Effector CD8-positive, alpha-beta T cell (primary cell): Measurements from ENCODE around the gene DNAJB6.
"Not testable (repeated sequence)": the region's sequence is repeated elsewhere in the genome, so short reads cannot be mapped to it uniquely, and the experiment has no call there.

Experiments
- DNase-seq: peaks from one replicate; lab custom pipeline; 2025; lab: John Stamatoyannopoulos, UW

Gene DNAJB6

DNA sequence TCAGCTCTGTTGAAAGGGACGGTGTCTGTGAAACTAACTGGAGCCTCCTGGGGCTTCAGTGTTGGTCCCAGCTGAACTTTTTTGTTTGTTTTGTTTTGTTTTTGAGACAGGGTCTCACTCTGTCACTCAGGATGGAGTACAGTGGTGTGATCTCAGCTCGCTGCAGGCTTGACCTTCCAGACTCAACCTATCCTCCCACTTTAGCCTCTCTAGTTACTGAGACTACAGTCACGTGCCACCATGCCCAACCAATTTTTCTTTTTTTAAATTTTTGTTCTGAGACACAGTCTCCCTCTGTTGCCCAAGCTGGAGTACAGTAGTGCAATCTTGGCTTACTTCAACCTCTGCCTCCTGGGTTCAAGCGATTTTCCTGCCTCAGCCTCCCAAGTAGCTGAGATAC is 13.4 kb upstream of the DNAJB6 start:
- no peak for DNase-seq

DNA sequence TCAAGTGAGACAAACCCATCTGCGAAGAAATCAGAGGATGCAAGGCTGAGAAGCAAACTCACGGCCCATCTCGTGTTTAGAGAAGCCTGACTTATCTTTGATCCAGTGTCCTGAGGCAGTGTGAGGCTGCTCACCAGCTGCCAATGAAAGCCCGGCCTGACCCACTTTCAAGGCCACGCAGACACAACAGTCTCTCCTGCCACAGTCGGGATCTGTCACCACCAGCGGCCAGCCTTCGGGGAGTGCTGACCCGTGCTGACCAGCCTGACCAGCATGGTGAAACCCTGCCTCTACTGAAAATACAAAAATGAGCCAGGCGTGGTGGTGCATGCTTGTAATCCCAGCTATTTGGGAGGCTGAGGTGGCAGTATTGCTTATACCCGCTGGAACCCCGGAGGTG is 7.4 kb upstream of the DNAJB6 start:
- no peak for DNase-seq

DNA sequence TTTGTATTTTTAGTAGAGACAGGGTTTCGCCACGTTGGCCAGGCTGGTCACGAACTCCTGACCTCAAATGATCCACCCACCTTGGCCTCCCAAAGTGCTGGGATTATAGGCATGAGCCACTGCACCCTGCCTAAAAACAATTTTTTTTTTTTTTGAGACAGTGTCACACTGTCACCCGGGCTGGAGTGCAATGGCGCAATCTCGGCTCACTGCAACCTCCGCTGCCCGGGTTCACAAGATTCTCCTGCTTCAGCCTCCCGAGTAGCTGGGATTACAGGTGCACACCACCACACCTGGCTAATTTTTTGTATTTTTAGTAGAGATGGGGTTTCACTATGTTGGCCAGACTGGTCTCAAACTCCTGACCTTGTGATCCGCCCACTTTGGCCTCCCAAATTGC is 6.2 kb upstream of the DNAJB6 start:
- not testable (repeated sequence) for DNase-seq

DNA sequence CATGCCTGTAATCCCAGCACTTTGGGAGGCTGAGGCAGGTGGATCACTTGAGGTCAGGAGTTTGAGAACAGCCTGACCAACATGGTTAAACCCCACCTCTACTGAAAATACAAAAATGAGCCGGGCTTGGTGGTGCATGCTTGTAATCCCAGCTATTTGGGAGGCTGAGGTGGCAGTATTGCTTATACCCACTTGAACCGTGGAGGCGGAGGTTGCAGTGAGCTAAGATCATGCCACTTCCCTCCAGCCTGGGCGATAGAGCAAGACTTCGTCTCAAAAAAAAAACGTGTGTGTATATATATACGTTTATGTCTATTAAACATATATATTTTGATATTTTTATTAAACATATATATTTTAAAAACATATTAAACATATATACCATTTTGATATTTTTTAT is 5.8 kb upstream of the DNAJB6 start:
- DNase-seq = not testable (repeated sequence)

DNA sequence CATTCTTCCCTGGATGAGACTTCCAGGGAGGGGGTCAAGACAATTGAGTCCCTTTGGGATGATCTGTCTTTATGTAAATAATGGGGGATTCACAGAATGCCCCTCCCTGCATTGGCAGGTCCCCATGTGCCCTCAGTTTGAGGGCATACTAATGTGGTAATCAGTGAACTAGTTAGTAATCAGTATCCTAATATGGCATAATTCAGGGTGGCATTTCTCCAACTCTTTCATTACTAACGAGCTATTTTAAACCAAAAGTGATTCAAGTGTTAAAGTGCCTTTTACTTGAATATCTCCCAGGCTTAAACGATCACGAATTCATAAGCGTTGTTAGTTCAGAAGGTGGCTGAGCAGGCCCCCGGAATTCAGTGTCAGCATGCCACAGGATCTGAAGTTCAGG is 1.6 kb upstream of the DNAJB6 start:
- DNase-seq = no peak

DNA sequence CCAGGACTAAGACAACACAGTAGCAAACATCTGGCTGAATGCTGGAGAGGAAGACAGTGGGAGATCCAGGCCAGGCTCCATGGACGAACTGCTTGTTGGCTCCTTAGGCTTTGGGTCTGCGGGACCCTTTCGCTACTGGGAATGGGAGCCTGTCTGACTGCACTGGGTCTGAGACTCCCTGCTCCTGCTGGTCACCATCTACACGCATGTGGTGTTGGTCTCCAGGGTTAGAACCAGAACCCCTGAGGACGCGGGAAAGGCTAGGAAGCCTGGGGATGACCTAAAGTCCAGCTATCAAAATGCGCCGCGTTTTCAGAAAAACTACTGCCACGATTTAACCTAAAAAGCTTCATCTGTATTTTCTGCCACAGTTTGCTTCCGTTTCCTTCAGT is 817 bp upstream of the DNAJB6 start:
- no peak for DNase-seq

DNA sequence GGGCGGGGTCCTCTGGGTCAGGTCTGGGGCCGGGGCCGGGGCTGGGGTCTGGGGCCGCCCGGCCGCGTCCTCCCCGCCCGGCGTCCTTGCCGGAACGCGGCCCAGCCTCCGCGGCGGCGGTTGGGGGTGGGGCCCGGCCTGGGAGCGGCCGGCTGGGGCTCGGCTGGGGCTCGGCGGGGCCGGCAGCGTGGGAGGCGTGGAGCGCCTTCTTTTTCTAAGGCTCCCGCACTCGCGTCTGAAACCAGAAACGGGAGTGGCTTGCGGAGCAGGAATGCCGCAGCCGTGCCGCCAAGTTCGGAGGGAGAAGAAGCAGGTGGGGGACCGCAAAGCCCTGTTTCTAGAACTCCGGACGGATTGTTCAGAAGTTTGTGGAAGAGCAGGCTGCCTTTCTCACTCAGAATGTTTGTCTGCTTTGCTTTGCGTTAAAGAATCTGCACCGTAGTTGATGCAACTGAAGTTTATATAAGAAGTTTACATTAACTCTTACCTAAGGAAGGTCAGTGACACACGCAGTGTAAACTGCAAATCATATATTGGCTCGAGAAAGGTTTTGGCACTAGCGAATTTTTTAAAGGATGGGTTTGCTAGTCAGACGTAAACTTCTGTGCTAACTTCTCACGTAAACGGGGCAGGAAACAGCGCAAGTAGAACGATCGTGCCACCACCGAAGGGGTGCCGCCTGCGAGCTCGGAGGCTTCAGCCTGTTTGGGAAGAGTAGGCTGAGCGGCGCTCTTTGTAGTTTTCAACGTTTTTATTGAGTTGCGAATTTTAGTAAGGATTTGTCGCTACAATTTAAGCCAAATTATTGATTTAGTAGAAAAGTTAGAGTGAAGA is 729 bp downstream of the DNAJB6 start:
- peak; percentile 31 for DNase-seq

DNA sequence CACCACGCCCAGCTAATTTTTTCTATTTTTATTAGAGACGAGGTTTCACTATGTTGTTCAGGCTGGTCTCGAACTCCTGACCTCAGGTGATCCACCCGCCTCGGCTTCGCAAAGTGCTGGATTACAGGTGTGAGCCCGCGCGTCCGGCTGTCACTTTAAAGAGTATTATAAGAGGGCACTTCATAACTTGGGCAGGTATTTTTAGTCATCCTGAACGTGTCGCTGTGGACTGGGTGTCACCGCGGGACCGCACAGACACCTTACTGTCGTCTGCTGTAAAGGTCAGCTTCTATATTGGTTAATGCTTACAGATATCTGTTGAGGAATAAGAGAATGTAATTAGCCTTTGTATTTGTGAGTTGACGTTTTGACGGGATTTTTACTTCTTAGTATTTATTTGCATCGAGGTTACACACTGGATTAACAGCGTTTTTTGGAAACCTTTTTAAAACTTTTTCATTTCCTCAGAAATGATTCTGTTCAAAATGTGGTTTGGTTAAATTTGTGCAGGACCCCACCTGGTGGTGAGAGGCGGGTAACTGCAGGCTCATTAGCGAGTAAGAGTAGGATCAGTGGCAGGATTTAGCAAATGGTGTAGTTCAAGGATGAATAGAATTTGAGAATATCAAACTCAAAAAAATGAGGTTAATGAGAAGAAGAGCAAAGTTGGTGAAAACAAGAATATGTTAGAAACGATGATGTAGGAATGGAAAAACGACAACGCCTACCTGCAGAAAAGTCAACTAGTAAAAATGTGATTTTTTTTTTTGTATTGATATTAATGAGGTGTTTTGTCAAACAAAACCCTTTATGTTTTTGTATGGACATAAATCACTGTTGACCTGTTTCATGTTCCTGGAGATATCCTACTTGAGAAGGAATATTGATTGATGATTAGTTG is 3.2 kb downstream of the DNAJB6 start:
- DNase-seq = peak; percentile 49

DNA sequence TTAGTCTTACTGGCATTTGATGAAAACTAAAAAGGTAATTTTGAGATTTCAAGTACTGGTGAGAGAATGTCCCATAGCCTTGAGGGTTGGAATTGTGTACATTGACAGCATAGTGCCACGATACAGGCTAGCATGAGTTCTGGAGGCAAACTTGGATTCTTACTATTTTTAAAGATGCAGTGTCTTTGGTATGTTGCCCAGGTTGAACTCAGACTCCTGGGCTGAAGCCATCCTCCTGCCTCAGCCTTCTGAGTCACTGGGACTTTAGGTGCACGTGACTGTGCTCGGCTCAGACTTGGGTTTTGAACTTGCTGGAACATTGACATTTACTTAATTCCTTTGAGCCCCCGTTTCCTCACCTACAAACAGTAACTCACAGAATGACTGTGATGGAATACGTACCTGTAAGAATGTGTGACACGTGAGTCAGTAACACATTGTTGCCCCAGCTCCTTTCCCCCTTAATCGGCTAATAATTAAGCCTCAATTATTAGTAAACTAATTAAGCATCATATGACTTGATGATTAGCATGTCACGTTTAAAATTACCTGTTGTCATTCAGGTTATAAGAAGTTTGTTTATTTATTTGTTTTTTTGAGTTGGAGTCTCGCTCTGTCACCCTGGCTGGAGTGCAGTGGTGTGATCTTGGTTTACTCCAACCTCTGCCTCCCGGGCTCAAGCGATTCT is 10.6 kb downstream of the DNAJB6 start:
- no peak for DNase-seq

DNA sequence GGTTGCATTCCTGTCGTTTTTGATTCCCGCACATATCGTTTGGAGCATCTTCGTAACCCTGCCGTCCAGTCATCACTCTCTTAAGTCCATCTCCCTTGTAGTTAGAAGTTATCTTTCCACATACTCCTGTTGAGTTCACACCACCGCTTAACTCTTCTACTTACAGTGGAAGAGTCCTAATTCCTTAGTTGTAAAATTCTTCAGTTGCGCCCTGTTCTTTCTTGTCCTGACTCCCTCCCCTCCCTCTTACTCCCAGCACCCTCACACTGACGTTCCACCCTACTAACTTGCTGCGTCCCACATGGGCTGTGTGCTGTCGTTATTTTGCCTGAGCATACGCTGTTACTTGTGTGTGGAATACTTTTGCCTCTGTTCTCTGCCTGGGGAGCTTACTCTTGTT is 11.7 kb downstream of the DNAJB6 start:
- DNase-seq = no peak

DNA sequence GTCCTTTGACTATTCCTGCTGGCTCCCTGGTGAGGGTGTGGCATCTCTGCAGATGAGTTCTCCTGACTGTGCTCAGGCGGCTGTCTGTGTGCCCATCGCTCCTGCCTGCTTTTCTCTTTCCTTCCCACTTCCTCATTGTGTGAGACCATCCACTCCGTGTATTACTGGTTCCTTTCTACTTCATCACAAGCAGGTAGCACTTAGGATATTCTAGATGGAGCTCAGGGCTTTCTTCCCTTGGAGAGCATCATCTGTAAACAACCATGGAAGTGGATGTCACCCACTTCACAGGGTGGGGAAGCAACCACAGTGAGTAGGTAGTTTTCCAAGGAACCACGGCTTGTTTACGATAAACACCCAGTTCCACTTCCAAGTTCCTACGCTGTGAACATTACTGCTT is 15.7 kb downstream of the DNAJB6 start:
- DNase-seq = no peak

DNA sequence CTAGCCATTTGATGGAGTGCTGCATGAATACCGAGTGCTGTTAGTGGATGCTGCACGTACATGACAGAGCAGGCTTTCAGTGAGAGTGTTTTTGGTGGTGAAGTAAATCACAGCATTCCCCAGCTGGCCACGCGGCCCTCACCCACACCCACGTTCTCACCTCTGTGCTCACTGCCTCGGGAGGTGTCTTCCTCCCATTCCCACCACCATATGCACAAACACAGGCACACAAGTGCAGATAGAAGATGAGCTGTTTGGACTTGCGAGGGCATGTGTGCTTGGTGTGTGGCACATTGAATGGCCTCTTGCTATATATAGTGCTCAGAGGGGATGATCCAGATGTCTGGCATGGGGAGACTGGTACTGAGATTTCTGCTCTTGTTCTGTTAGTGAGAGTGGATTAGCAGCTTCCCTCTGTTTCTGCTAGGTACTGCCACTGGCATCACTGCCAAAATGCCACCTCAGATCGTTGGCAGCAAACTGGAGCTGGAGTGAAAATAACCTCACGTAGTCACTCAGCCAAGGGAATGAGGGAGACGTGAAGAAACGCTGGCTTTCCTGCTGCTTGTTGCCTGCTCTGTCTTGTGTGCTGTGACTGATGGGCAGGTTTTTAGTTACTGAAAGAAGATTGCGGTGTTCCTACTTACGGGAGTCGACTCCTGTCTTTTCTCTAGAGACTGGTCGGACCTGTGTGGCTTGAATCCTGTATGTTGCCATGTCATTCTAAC is 19.1 kb downstream of the DNAJB6 start:
- DNase-seq = no peak

DNA sequence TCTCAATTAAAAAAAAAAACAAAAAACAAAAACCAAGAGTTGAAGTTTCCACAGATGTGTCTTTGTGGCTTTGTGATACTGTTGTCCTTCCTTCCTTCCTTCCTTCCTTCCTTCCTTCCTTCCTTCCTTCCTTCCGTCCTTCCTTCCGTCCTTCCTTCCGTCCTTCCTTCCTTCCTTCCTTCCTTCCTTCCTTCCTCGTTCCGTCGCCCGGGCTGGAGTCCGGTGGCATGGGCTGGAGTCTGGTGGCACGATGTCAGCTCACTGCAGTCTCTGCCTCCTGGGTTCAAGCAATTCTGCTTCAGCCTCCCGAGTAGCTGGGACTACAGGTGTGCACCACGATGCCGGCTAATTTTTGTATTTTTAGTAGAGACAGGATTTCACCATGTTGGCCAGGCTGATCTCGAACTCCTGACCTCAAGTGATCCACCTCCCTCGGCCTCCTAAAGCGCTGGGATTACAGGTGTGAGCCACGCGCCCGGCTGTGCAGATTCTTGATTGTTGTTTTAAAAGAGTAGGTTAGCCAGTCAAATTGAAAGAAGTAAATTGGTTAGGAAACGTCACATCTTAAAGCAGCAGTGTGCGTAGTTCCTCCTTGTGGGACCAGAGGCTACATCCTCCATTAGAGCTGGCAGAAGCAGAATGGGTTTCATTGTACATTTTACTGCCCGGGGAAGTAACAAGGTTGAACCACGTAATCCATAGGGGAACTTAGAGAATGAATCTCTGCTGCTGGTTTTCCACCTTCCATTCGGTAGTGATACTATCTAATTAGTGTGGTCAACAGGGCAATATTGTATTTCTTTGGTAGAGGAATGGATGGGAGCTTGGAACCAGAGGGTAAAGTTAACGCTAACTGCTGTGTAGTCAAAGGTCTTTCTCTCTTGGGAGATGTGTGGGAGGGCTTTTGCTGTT is 20.6 kb downstream of the DNAJB6 start:
- DNase-seq = no peak

DNA sequence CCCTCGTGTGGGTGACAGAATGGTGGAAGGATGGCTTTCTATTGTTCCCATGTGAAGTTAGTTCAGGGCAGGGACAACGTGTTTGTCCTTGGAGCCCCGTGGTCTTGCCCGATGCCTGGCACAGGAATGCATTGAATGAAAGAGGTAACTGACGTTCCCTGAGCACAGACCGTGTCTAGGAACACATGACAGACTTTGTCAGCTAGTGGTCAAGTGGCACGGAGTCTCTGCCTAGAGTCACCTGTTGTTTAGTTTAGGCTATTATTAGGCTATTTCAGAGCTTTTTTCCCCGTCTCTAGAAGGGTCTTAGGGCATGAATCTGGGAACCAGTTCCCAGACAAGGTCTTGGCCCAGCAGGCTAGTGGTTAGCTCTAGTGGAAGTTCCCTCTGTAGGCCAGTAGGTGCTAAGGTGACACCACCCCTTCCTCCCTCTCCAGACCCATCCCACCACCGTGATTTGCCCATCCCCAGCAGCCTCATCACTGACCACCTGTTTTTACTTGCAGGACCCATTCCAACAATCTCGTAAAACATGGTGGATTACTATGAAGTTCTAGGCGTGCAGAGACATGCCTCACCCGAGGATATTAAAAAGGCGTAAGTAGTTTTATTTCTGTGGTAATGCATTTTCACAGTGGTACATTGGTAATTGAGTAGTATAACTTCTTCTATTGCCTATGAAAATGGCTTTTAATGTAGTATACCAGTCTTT is 21.4 kb downstream of the DNAJB6 start:
- no peak for DNase-seq

DNA sequence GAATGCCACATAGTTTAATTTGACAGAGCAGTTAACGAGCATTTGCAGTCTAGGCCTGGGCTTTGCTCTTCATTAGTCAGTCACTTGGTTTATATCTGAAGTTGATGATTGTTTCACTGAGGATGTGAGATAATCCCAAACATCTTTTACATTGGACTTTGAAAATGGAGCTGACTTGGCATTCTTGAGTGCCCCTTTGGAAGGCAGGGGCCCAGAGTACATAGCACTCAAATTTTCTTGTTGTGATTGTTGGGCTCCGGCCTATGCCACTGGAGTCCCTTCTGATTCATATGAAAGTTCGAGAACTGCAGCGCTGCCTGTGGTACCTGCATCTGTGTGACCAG is 21.9 kb downstream of the DNAJB6 start:
- no peak for DNase-seq

DNA sequence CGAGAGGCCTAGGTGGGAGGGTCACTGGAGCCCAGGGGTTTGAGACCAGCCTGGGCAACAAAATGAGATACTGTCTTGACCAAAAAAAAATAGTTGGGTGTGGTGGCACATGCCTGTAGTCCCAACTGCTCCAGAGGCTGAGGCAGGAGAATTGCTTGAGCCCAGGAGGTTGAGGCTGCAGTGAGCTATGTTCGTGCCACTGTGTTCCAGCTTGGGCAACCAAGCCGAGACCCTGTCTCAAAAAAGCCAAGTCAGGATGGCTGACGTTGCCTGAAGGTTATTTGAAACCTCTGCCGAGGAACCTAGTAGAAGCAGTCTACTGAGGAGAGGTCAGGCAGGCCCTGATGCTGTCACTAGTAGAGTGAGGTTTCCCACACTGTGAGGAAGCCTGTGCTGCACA is 22.8 kb downstream of the DNAJB6 start:
- no peak for DNase-seq

DNA sequence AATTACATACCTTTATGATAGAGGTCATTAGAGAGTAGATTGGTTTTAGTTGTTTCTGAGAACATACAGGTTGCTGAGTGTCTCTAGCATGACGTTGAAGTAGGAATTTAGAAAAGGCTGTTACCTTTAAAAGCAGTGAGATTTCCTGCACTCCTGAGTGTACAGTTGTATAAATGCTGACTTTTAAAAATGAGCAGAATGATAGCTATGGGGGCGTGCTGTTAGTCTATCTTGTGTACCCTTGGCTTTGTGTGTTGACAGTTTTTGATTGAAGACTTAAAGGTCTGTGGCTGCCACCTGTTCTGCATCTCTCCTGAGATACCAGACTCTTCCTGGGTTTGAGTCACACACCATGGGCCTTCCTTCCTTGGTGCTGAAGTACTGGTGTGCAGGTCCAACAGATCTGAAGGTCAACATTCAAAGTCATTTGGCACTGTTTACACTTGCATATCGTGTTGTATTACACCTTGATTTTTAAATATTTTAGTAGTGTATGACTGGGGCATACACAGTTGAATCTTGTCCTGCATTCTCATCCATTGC is 23.8 kb downstream of the DNAJB6 start:
- DNase-seq = no peak

DNA sequence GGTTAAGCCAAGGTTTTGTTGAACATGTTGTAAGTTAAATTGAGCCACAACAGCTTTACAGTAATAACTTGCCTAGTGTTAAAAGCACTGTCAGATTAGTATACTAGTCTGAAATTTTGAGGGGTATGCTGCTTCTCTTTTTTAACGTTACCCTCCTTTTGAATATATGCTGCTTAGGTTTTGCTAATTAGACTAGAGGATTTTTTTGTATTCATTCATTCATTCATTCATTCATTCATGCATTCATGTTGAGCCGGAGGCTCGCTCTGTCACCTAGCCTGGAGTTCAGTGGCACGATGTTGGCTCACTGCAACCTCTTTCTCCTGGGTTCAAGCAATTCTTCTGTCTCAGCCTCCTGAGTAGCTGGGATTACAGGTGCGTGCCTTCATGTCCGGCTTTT is 24.7 kb downstream of the DNAJB6 start:
- no peak for DNase-seq

DNA sequence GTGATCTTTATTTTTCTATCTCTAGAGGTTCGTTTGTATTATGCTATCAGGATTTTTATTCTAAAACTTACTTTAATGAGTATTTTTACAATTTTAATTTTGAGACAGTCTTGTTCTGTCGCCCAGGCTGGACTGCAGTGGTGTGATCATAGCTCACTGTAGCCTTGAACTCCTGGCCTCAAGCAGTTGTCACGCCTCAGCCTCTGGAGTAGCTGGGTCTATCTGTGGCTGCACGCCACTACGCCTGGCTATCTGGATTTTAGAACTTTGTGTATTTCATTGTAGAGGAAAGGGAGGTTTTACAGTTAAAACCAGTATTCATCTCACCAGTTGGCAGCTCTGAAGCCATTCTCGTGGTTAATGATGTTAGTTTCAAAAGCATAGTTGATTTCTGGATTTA is 25.9 kb downstream of the DNAJB6 start:
- no peak for DNase-seq

DNA sequence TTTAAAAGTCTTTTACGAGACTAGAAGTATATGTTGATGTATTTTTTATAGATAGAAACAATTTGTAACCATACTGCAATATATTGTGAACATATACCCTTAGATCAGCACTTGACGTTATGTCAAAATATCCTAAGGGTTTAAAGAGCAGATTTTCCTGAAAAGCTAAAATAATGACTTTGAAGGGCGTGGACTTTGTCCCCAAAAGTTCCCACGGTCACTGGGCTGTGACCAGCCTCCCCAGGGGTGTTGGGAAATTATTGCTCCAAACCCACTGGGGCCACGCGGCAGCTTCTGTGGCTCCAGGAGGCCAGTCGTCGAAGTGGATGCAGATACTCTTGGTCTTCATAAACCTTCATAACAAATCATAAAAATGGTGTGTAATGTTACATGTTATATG is 29.9 kb downstream of the DNAJB6 start:
- no peak for DNase-seq
